Keratinocyte (primary cell): ENCODE measurements around the gene SFSWAP. TPM values are rescaled to one million over a fixed set of nuclear protein-coding genes. Genes with fewer than 3 reads are reported as not detected.

Source experiments
- DNase-seq: peaks from one replicate; pipeline ENCODE4 v3.0.0-alpha.2; 2011; ENCODE audit warnings: low read depth, missing footprints, low spot score
- FAIRE-seq: peaks from 2 replicates; lab custom pipeline; 2011; peaks lifted over from hg19 to GRCh38; lab: Jason Lieb, UNC
- H2AFZ ChIP-seq: 2 replicates; pipeline ENCODE4 v1.6.0; 2012; ENCODE audit warnings: low read length, control low read depth, inconsistent platforms; ENCODE audit not compliant: control insufficient read depth
- H3K27ac ChIP-seq: 2 replicates; pipeline ENCODE4 v1.5.1; 2011; ENCODE audit warnings: low read length; ENCODE audit not compliant: control insufficient read depth, insufficient read depth
- H3K27me3 ChIP-seq: 3 replicates; pipeline ENCODE4 v1.6.0; 2011; ENCODE audit warnings: low read length; ENCODE audit not compliant: control insufficient read depth, insufficient read depth; ENCODE audit errors: extremely low read depth
- H3K36me3 ChIP-seq, 2 experiments: 2 replicates in 1 of 2; 3 replicates in 1 of 2; pipeline ENCODE4 v1.5.1; 2011; ENCODE audit warnings: low read length in 2 of 2, mild to moderate bottlenecking in 1 of 2; ENCODE audit not compliant: control insufficient read depth in 2 of 2, insufficient read depth in 2 of 2; ENCODE audit errors: extremely low read depth in 1 of 2
- H3K4me1 ChIP-seq: 3 replicates; pipeline ENCODE4 v1.5.1; 2011; ENCODE audit warnings: low read length; ENCODE audit not compliant: control insufficient read depth, insufficient read depth; ENCODE audit errors: extremely low read depth
- H3K4me2 ChIP-seq: 3 replicates; pipeline ENCODE4 v1.6.0; 2011; ENCODE audit warnings: low read depth, low read length; ENCODE audit not compliant: control insufficient read depth, insufficient read depth; ENCODE audit errors: extremely low read depth
- H3K4me3 ChIP-seq, 3 experiments: fragments of 200-600 bp in 1 of 3; sonication (generic) in 1 of 3; 2 replicates in 2 of 3; 3 replicates in 1 of 3; pipeline ENCODE4 v1.5.1; 2011 to 2016; ENCODE audit warnings: low read length in 3 of 3, mild to moderate bottlenecking in 3 of 3, control low read depth in 2 of 3, inconsistent platforms in 1 of 3, low read depth in 1 of 3, mixed read lengths in 1 of 3, mixed run types in 1 of 3, moderate library complexity in 1 of 3; ENCODE audit not compliant: control insufficient read depth in 2 of 3, insufficient read depth in 2 of 3; ENCODE audit errors: extremely low read depth in 1 of 3
- H3K79me2 ChIP-seq: 2 replicates; pipeline ENCODE4 v1.6.0; 2012; ENCODE audit warnings: low read length; ENCODE audit not compliant: control insufficient read depth, insufficient read depth
- H3K9ac ChIP-seq: 3 replicates; pipeline ENCODE4 v1.6.0; 2011; ENCODE audit warnings: low read length; ENCODE audit not compliant: control insufficient read depth, insufficient read depth; ENCODE audit errors: extremely low read depth
- H3K9me1 ChIP-seq: 3 replicates; pipeline ENCODE4 v1.6.0; 2011; ENCODE audit warnings: low read length; ENCODE audit not compliant: control insufficient read depth, insufficient read depth; ENCODE audit errors: extremely low read depth
- H3K9me3 ChIP-seq: 2 replicates; pipeline ENCODE4 v1.5.1; 2012; ENCODE audit warnings: low read depth, low read length; ENCODE audit not compliant: control insufficient read depth
- H4K20me1 ChIP-seq: 3 replicates; pipeline ENCODE4 v1.6.0; 2011; ENCODE audit warnings: low read length; ENCODE audit not compliant: control insufficient read depth, insufficient read depth; ENCODE audit errors: extremely low read depth
- CTCF ChIP-seq, 3 experiments: IDR thresholded peaks in 1 of 3; conservative IDR thresholded peaks in 1 of 3; optimal IDR thresholded peaks in 1 of 3; 2 replicates in 2 of 3; 3 replicates in 1 of 3; pipeline versions ENCODE3 to v1.5.1; 2011; ENCODE audit warnings: low read length in 3 of 3, mild to moderate bottlenecking in 3 of 3, moderate library complexity in 2 of 3, control low read depth in 1 of 3, inconsistent platforms in 1 of 3; ENCODE audit not compliant: insufficient read depth in 2 of 3; ENCODE audit errors: extremely low read depth in 1 of 3
- EZH2 ChIP-seq: IDR thresholded peaks from one replicate; pipeline ENCODE4 v1.6.1; 2012; ENCODE audit warnings: inconsistent platforms, mild to moderate bottlenecking, low read length, moderate library complexity
- dilution Hi-C: fragments of 300-500 bp; cut with MboI; formaldehyde crosslinking; loops from one replicate; pipeline ENCODE4 v1.7.0; 2020; ENCODE audit warnings: low sequenced_read_pairs; ENCODE audit not compliant: extremely low pct_ligation_motif_present
- polyA plus RNA-seq, 5 experiments: library from polyadenylated mRNA; depleted of rRNA in 3 of 5; stranded (reverse) in 3 of 5; stranded (forward) in 1 of 5; unstranded in 1 of 5; fragments of >200 nt; gene quantifications; 1 replicate in 1 of 5; 2 replicates in 3 of 5; 3 replicates in 1 of 5; pipeline versions ENCODE4 v1.2.1 to v1.2.3, GENCODE V29; 2011 to 2012; ENCODE audit warnings: missing spikeins in 2 of 5, low read depth in 1 of 5, low replicate concordance in 1 of 5

Gene SFSWAP
- polyA plus RNA-seq, 1 donor (not counting 4 experiments of a cell fraction or from before 2014, with no cell fraction given): 13.1 TPM

GRCh38 chr12:131672941-131673887 is 37.7 kb upstream of the SFSWAP start:
- FAIRE-seq (no peak), DNase-seq (no peak)
- no peaks in the 10 kb centered on the region for H4K20me1 ChIP-seq
- no peak overlapping the region for H3K9ac ChIP-seq
- H3K27ac ChIP-seq: no peak overlapping the region
- dilution Hi-C loops: no loop called here
- no peak overlapping the region for H2AFZ ChIP-seq
- no peaks in the 10 kb centered on the region for H3K9me3 ChIP-seq
- H3K4me1 ChIP-seq: no peaks in the 10 kb centered on the region
- no peaks in the 10 kb centered on the region for H3K9me1 ChIP-seq
- H3K4me2 ChIP-seq: no peak overlapping the region
- no peak for TF ChIP-seq EZH2
- TF ChIP-seq CTCF (optimal IDR thresholded peaks at IDR 0.05 in 1 of 3, IDR thresholded peaks at IDR 0.05 in 1 of 3, conservative IDR thresholded peaks at IDR 0.05 in 1 of 3; ENCODE audit: extremely low read depth in 1 of 3, insufficient read depth in 2 of 3, low read length in 3 of 3): no peak
- H3K36me3 ChIP-seq: no peaks in the 10 kb centered on the region
- H3K79me2 ChIP-seq: no peaks in the 10 kb centered on the region
- no peaks in the 10 kb centered on the region for H3K27me3 ChIP-seq
- H3K4me3 ChIP-seq: no peak overlapping the region

DNA sequence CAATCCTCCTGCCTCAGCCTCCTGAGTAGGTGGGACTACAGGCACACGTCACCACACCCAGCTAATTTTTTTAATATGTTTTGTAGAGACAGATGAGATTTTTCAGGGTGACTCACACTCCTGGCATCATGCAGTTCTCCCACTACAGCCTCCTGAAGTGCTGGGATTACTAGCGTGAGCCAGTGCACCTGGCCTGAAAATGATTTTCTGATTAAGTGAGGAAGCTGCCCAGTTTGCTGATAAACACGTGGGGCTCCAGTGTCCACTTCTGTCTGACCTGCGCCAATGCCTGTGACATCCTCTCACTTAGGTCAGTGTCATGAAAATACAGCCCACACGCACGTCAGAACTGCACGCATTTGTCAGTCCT is 37.0 kb upstream of the SFSWAP start:
- Histone ChIP-seq H3K9me1 (no peaks in the 10 kb centered on the region), H3K27ac (no peak overlapping the region), H3K9me3 (no peaks in the 10 kb centered on the region), H3K27me3 (no peaks in the 10 kb centered on the region), H3K4me1 (no peaks in the 10 kb centered on the region), H3K4me2 (no peak overlapping the region), H4K20me1 (no peaks in the 10 kb centered on the region), H3K9ac (no peak overlapping the region), H3K79me2 (no peaks in the 10 kb centered on the region), H3K4me3 (no peak overlapping the region), H2AFZ (no peak overlapping the region), H3K36me3 (no peaks in the 10 kb centered on the region)
- no peak for DNase-seq
- TF ChIP-seq EZH2 (no peak), CTCF (optimal IDR thresholded peaks at IDR 0.05 in 1 of 3, IDR thresholded peaks at IDR 0.05 in 1 of 3, conservative IDR thresholded peaks at IDR 0.05 in 1 of 3; ENCODE audit: extremely low read depth in 1 of 3, insufficient read depth in 2 of 3, low read length in 3 of 3) (no peak)
- dilution Hi-C loops: no loop called here
- no peak for FAIRE-seq
